ENCODE measurements around the gene ZNF516. TPM values are rescaled to one million over a fixed set of nuclear protein-coding genes. Genes with fewer than 3 reads are reported as not detected.

Gene ZNF516
- total and polyA plus RNA-seq, 10 of the 15 experiments (the other 5 are each of a cell fraction or from before 2014, with no cell fraction given) = 2.0 to 32.0 (median 8.3) TPM

GRCh38 chr18:76453932-76454331 lies 41.1 kb downstream of the ZNF516 start:
- no peak for FAIRE-seq
- no peak for DNase-seq (ENCODE audit: low read depth, low spot score)
- no TSS peak for BruUV-seq (replicated peaks)
- no peak for TF ChIP-seq NRF1 (conservative IDR thresholded peaks at IDR 0.05; ENCODE audit: low read depth, low read length)
- no peak for TF ChIP-seq TAF1 (IDR thresholded peaks at IDR 0.05; ENCODE audit: borderline replicate concordance, low read depth, low read length)
- TF ChIP-seq IRF4 (IDR thresholded peaks at IDR 0.05; ENCODE audit: low read depth, low read length) = no peak
- TF ChIP-seq SRF (IDR thresholded peaks at IDR 0.05; ENCODE audit: low read depth in 2 of 2, low read length in 2 of 2) = no peak
- TF ChIP-seq ZBTB11 (CRISPR knock-in tag; IDR thresholded peaks at IDR 0.05) = no peak
- no peak for TF ChIP-seq RAD51 (IDR thresholded peaks at IDR 0.05)
- no peak for TF ChIP-seq ZNF274 (IDR thresholded peaks at IDR 0.05; ENCODE audit: insufficient read depth, insufficient read length)
- in situ Hi-C loops (cut with MboI) (no loop called here), intact Hi-C loops (cut with micrococcal nuclease; ENCODE audit: unreplicated experiment) (no loop called here)
- ChIA-PET RAD21 (ENCODE audit: unreplicated experiment) (no interaction called here), POLR2A (interaction anchor here (1.2 kb wide), 1 partner anchor 10 kb away, joined by 4 read pairs; no protein-coding TSS in a partner anchor), SMC1A (ENCODE audit: uncharacterized antibody, unreplicated experiment) (interaction anchor here (0.6 to 2.8 kb wide), 4 partner anchors 9 to 36 kb away, joined by 3 to 9 read pairs (median 4); no protein-coding TSS in a partner anchor), CTCF (no interaction called here)
- H3K27me3 ChIP-seq (replicated peaks in 1 of 2; ENCODE audit: control insufficient read depth in 2 of 2, insufficient read depth in 2 of 2, low read length in 1 of 2) = no peaks in the 10 kb centered on the region
- H3K9ac ChIP-seq (ENCODE audit: control insufficient read depth, insufficient read depth, low read length) = no peak overlapping the region
- no peak overlapping the region for H3K27ac ChIP-seq (ENCODE audit: control insufficient read depth, insufficient read depth)
- H2AFZ ChIP-seq (ENCODE audit: control insufficient read depth, low read depth, low read length) = no peak overlapping the region
- H3K36me3 ChIP-seq (ENCODE audit: control insufficient read depth in 2 of 2, insufficient read depth in 2 of 2, low read length in 1 of 2) = peaks cover 0 to 5% of the 10 kb centered on the region in 2 experiments; a peak in 1 of 4 replicates
- ATAC-seq = no peak
- no peak overlapping the region for H3K4me2 ChIP-seq (ENCODE audit: control insufficient read depth, insufficient read depth)
- 84% methylated on average over 5 of the region's 5 CpGs for WGBS (ENCODE audit: insufficient coverage, insufficient replicate concordance, low lambda C conversion rate, missing lambda C conversion rate)
- H4K20me1 ChIP-seq (ENCODE audit: control insufficient read depth, insufficient read depth) = no peaks in the 10 kb centered on the region; the same call in 1 of the 2 replicates
- H3K79me2 ChIP-seq (ENCODE audit: control insufficient read depth, insufficient read depth, low read length) = peaks cover 85% of the 10 kb centered on the region
- no peaks in the 10 kb centered on the region for H3K9me3 ChIP-seq (replicated peaks; ENCODE audit: control insufficient read depth, insufficient read depth, low read length)
- H3K4me1 ChIP-seq (ENCODE audit: control insufficient read depth, insufficient read depth, low read length) = peaks cover 23% of the 10 kb centered on the region
- no peak overlapping the region for H3K4me3 ChIP-seq

All from GM12878 (cell line).